SIG-M5 (cell line): ENCODE data around the gene PCBP1.
"Not testable (repeated sequence)": the region's sequence is repeated elsewhere in the genome, so short reads cannot be mapped to it uniquely, and the experiment has no call there.

Source experiments
- DNase-seq: peaks from one replicate; lab custom pipeline; 2025; lab: John Stamatoyannopoulos, UW

Gene PCBP1

DNA sequence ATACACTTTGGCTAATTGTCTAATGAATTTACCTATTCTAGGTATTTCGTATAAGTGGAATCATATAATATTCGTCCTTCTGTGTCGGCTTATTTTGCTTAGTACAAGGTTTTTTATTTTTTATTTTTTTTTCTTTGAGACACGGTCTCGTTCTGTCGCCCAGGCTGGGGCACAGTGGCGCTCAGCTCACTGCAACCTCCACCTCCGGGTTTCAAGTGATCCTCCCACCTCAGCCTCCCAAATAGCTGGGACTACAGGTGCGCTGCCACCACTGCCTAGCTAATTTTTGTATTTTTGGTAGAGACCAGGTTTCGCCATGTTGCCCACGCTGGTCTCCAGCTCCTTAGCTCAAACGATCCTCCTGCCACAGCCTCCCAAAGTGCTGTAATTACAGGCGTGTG lies 38.2 kb downstream of the PCBP1 start:
- DNase-seq: no peak

- no peak for DNase-seq
These were observed 39.1 kb downstream of the PCBP1 start for GRCh38 chr2:70126413-70126812.

GRCh38 chr2:70128005-70128404 lies 40.7 kb downstream of the PCBP1 start:
- no peak for DNase-seq

DNA sequence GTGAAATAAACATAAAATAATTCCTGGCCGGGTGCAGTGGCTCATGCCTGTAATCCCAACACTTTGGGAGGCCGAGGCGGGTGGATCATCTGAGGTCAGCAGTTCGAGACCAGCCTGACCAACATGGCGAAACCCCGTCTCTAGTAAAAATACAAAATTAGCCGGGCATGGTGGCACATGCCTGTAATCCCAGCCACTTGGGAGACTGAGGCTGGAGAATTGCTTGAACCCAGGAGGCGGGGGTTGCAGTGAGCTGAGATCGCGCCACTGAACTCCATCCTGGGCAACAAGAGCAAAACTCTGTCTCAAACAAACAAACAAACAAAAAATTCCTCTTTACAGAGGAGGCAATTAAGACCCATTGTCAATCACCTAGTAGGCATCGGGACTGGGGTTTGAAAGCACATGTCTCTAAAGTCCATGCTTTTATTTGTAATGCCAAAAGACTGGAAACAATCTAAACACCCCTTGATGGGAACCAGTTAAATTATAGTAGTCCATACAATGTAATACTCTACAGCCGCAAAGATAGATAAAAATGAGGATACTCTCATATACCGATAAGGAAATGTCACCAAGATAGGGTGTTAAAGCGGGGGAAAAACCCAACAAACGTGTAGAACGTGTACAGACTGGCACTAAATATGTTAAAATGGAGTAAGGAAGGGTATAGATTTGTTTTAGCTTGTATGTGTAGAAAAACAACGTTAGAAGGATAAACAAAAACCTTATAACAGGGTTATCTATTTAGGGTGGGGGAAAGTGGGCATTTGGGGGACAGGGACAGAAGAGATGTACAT lies 44.3 kb downstream of the PCBP1 start:
- DNase-seq: not testable (repeated sequence)

GRCh38 chr2:70132244-70133126 lies 45.2 kb downstream of the PCBP1 start:
- no peak for DNase-seq

- no peak for DNase-seq
These were observed 45.8 kb downstream of the PCBP1 start for GRCh38 chr2:70133127-70133452.

- no peak for DNase-seq
These were observed 46.4 kb downstream of the PCBP1 start for GRCh38 chr2:70133491-70134322.

- DNase-seq: not testable (repeated sequence)
These were observed 47.2 kb downstream of the PCBP1 start for GRCh38 chr2:70134323-70134983.
